Iris pigment epithelial cell (primary cell): Measurements from ENCODE around the gene COLEC12.
"Not testable (repeated sequence)": the region's sequence is repeated elsewhere in the genome, so short reads cannot be mapped to it uniquely, and the experiment has no call there.

Source experiments
- DNase-seq: peaks from one replicate; pipeline ENCODE4 v3.0.0-alpha.2; 2011; ENCODE audit warnings: low read depth

COLEC12 gene

DNA sequence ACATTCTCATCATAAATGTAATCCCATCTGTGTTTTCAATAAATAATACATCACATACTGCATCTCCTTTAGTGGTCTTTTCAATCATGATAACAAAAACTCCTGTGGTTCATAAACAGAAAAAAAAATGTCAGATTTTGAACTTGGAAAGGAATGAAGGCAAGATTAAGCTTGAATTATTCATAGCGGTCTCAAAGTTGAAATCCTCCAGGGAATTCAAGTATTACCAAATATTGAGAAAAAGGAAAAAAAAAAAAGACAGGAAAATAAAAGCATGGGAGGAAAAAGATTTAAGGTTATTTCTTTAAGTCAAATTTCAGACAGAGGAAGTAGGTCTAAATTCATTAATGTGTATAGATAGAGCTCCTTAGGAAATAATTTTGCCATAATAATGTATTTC is 92.1 kb downstream of the COLEC12 start:
- DNase-seq = no peak

DNA sequence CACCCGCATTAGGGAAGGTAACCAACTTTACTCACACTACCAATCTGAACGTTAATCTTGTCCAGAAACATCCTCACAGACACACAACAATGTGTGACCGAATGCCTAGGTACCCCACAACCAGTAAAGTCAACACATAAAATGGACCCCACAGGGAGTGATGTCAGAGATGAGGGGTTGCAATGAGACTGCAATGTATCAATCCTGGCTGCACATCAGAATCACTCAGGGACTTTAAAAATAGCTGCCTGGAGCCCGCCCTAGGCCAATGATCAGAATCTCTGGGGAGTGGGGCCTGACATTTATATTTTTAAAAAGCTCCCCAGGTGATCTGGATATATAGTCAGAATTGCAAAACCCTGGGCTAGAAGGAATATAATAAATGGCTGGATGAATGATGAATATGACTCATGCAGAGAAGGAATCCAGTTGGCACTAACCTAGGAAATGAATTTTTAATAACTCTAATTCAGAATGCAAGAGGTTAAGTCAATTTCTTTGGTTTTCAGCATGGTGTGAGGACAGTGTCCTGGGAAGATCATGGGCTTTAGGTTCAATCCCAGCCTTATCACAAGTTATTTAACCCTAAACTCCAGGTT is 92.8 kb downstream of the COLEC12 start:
- no peak for DNase-seq

DNA sequence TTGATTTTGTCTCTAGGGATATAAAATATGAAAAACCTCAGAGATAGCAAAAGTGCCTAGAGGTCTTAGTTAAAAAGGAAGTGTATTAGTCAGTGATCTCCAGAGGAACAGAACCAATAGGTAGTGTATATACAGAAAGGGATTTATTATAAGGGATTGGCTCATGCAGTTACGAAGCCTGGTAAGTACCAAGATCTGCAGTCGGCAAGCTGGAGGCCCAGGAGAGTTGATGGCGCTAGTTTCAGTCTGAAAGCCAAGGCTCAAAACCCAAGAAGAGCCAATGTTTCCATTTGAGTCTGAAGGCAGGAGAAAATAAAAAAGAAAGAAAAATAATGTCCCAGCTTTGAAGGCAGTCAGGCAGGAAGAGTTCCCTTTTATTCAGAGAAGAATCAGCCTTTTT is 93.3 kb downstream of the COLEC12 start:
- no peak for DNase-seq

DNA sequence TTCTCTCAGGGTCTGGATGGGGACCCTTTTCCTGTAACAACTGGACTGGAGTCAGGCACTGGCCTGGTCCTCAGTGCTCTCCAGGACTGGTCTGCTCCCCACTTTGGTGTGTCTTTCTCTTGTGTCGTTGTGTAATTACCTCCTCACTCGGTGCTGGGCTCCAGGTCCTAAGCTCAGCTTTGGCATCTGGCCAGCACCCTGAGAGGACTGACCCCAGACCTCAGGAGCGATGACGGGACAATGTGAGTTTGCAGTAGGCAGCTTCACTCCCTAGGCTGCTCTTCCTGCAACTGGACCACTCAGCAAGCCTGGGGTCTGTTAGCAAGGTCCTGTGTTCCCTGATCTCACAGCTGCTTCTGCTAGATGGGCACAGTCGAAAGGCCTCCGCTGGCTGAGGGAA is 93.8 kb downstream of the COLEC12 start:
- no peak for DNase-seq

DNA sequence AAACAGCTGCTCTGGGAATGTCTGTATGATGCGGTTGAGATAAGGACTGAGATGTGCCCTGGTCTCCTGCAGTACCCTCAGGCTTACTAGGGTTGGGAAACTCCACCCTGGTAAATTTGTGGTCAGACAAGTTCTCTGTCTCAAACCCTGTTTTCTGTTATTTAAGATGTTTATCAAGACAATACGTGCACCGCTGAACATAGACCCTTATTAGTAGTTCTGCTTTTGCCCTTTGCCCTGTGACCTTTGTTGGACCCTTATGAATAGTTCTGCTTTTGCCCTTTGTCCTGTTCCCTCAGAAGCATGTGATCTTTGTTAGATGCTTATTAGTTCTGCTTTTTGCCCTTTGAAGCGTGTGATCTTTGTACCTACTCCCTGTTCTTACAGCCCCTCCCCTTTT is 95.5 kb downstream of the COLEC12 start:
- DNase-seq = not testable (repeated sequence)

DNA sequence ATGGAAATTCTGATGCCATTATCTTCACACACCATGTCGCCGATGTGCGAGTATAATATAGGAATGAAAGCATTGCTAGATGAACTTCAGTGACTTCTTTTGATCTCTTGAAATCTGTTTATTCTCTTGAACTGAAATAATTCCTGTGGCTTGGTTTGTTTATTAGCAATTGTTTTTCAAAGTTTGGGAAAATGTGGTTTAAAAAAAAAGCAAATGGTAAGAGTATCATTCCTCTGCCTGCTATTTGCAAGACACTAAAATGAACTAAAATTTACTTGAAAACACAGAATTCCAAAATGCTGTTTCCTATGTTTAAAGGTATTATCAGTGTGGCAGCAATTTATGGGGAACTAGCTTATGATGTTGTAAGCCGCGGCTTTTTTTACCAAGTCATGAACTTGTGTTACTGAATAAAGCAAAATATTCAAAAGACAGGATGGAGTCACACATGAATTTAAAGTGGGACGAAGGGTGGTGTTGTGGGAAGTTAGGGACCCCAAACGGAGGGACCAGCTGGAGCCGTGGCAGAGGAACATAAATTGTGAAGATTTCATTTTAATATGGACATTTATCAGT is 96.4 kb downstream of the COLEC12 start:
- no peak for DNase-seq

DNA sequence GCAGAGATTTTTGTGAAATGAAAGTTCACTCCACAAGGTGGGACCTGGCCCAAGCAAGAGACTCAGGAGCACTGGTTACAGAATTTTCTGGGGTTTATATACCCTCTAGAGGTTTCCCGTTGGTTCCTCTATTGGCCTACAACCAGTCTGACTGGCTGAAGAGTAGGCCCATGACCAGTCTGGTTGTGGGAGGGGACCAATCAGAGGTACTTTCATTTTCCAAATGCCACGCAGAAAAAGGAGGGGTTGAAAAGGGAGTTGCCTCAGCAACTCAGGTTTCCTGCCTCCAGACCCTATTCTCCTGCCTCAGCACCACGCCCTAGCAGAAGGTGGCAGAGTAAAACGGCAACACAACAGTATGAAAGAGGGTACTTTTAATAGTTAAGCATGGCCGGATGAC is 98.4 kb downstream of the COLEC12 start:
- DNase-seq = no peak

DNA sequence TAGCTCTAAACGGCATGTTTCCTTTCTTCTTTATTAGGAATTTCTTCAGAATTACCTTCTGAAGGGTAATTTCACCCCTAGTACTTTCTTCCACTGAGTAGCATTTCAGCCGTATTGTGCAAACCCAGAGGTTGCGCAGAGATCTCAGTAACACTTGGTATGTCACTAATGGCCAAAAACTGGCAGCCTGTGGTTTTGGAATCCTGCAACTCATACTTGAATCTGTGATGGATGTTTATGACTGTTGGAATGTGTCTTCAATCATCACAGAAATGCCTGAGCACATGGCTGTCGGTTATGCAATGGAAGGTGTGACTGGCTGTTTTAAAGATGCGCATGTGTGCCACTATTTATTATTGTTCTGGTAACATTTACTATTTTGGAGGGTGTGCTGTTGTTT is 100.0 kb downstream of the COLEC12 start:
- peak; percentile 96 for DNase-seq

DNA sequence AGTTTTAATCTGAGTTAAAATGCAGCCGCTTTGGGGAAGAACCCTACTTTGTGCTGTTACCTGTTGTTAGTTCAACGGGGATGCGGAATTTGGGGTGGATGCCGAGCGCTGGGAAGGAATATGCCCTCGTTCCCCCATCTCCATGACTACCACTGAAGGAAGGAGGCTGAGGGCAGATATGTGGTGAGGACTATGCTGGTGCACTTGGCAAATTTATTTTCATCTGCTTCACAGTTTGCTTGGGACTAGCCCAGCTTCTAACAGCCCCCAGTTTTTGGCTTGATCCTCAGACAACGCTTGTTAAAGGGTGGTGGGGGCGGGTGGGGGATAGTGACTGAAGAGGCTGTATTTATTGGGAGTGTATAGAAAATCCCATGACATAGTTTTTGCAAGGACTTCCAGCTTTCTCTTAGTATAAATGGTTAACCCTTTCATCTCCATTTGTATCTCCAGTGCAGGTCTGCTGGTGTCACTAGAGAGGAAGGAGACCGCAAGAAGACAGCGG is 100.8 kb downstream of the COLEC12 start:
- no peak for DNase-seq

DNA sequence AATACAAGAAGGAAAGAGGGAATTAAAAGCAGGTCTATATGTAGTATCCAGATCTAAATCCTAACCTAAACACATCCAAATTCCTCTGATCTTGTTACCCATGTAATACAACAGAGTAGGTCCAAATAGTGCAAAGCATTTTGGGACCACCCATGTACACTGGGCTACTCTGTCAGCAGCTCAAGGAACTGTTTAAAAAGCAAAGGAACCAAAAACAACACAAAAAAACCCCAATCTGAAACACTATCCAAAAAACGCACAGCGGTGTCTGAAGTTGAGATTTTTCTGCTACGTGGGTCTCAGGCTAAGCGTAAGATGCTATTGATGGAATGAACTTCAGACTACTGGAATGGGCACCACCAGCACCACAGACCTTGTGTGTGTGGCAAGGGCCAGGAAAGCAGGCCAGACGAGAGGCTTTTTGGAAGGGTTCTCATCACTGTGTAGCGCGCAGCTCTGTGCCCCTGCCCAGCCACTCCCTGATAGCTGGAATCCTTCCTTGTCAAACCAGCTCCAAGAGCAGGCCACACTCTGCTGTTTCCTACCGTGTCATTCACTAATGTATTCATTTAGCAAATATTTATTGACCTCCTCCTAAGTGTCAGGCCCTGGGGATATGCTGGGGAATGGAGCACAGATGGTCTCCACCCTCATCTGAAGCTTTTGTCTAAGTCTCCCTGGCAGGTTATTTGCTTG is 101.4 kb downstream of the COLEC12 start:
- no peak for DNase-seq

DNA sequence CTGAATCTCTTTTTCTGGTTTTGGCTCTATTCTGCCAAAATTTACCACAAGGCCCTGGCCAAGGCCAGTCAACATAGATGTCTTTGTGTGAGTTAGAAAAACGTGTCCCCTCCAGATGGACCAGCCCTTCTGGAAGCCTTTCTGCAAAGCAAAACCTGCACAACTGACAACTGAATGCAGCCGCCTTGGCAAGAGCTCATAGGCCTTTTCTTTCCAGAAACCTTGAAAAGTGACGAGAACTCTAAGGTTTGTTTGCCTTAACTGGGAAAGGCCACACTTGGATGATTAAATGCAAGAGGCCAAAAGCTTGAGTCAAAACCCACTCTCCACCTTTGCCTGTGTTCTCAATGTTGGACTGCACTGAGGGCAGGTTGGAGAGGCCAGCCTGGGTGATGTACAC is 103.9 kb downstream of the COLEC12 start:
- DNase-seq = no peak

DNA sequence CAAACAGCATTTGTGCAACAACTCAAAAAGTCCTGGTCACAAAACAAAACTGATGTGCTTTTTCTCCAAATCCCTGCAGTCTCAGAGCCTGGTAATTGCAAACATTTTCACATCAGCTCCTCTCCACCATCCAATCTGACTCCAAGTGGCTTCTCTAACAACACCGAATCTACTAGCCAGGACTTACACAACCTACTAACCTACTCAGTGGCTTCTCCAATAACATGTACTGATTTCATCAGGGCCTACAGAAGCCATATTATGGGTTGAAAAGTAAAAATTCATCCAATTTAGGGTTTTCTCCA is 104.3 kb downstream of the COLEC12 start:
- DNase-seq = peak; percentile 32

DNA sequence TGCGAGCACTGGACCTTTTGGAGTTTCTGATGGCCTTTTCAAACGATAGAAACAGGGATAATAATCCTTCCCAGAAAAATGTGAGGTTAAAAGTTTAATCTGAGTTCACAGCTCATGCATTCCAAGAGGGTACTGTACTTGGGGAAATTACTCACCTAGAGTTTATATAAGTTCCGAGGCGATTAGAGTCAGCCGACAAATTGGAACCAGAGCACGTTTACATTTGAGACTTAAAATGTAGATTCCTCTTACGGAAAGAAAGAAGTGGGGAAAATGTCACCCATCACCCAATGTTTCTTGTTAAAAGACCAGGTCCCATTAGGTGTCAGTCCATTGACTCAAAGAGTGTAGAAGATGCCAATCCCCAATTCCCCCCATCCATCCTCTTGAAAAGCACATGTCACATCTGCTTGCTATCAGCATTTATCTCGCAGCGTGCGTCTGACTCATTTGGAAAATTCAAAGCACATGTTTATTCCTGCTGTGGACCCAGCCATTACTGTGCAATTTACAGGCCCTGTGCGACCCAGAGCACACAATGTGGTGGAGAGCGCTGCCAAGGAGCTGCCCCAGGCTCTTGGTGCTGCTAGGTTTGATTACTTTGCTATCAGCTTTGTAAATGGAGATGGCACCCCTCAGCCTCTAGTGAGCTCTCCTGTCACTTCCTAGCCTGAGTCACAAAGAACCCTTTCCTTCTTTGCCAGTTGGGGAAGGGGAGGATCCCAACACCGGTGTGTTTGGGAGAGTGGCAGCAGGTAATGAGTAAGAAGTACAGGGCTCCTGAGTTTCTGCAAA is 104.8 kb downstream of the COLEC12 start:
- peak; percentile 87 for DNase-seq

DNA sequence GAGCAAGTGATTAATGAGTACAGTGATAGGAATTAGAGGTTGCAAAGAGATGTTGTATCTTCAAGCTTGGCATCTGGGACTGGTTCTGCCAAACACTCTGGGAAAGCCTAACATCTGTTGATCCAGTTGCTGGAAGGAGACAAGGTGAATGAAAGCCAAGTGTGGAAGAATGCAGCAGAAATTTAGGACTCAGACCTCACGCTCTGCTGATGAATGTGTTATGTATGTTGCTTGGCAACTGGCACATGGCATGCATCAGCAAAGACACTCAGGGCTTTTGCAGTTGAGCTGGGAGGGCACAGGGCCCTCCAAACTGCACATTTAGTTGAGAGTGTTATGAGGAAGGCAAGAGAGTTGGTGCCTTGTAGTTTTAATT is 105.5 kb downstream of the COLEC12 start:
- DNase-seq = peak; percentile 70

DNA sequence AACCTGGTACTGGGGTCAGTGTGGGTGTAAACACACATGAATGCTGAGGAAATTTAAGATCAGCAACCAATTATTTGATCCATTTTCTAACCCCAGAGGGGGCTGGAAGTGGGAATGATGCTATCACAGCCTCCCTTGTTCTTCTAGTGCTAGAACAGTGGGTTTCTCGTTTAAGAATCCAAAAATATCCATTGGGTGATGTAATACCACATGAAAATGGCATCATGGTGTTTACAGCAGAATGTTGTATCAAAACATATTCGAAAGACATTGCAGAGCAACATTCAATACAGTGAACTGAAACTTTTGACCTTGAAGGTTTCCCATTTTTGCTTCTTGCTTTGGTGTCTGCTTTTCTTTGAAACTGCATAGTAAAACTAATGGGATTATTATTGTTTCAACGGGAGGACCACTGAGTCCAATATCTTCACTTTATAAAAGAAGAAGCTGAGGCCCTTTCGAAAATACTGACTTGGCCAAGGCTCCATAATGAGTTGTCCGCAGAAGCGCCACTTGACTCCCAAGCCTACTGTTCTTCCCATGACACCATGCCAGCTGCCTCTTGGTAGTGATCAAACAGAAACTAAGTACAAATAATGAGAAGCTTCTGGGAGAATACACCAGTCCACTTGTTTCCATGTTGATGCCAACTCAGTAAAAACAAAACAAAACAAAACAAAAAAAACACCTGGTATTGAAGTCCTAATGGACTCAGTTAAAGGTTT is 106.1 kb downstream of the COLEC12 start:
- DNase-seq = no peak

DNA sequence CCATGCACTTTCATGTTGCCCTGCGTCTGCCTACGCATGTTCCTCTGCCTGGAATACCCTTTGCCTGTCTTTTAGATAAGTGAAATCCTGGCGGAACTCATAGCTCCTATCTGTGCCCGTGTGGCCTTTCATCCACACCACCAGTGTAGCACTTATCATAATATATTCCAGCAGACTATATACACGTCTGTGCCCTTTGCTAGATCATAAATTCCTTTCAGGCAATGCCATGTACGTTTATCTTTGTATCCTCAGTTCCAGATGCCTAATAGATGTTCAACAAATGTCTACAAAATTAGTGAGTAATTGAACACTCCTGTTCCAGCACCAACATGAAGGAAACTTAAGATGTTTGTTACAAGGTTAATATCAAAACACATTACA is 106.9 kb downstream of the COLEC12 start:
- DNase-seq = no peak

DNA sequence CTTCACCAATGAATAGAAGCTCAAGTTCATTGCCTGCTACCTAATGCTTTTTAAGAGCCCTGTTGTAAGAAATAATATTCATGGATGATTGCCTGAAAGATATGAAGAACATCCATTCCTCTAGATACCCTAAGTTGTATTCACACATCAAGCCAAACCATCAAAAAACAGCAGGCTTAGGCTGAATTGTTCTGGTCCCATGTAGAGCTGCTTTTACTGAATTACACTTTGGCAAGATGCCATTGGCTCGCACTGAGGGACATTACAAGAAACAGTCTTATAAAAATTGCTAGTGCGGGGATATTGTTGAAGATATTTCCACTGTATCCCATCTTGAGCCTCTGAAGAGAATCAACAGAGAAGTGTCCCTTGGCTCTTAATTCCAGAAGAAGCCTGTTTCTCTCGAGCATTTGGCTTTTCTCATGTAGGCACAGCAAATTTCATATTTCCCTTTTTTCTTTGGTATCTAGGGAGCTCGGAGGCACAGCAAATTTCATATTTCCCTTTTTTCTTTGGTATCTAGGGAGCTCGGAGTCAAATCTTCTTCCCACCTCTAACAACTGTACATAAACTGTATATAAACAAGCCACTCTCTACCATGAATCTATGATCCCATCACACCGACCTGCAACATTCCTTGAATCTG is 107.5 kb downstream of the COLEC12 start:
- DNase-seq = peak; percentile 32

DNA sequence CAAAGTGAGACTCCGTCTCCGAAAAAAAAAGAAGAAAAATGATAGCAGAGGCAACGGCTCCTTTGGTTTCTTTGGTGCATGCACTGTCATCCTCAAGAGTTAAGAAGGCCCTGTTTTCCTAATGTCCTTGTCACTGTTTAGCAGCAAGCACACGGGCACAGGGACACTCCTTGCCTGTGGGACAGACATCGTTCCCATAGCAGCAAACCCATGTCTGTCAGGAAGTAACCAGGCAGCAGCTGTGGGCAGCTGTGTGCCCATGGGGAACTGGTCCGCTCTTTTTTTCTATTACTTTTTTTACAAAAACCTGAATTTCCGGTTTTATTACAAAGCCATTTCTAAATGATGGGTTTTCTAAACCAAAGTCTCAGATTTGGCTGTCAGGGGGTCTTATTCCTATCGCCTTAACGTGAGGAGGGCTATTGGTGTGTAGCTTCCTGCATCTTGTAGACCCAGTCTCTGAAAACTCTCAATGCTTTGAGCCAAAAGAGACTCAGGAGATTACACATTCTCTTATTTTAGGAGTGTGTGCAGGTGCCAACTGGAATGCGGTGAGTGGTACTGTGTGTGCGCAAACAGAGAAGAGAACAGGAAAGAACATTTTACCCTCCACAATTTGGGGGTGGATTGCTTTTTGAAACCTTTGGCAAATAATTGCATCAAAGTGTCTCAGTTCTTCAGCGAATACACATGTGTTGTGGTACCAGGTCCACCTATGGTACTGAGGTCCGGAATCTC is 109.6 kb downstream of the COLEC12 start:
- no peak for DNase-seq

DNA sequence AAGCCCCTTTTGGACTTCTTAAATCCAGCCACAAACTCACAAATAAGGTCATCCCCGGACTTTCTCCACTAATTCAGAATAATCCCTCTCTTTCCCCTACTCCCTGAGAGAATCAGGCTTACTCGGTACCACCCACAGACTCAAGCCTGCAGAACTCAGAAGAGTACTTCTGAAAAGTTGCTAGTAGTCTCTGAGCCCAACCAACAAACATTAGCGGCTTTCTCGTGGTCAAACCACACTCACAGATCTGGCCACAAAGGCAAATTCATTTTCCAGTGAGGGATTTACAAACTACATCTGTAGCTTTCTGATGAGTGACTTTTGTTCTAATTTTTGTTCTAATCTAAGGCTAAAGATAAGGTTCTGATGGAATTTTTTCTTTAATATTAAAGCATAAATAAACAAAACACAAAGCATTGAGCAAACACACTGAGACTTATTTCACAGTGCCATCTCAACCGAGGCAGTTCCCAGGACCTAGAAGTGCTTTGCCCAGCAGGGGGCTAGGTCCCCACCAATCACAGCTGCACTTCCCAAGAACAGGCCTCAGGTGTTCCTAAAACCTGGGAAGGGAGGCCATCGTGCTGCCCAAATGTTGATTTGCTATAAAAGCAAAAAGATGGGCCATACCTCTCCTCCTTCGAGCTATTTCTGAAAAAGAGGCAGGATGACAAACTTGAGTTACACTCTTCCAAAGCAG is 110.7 kb downstream of the COLEC12 start:
- peak; percentile 63 for DNase-seq

DNA sequence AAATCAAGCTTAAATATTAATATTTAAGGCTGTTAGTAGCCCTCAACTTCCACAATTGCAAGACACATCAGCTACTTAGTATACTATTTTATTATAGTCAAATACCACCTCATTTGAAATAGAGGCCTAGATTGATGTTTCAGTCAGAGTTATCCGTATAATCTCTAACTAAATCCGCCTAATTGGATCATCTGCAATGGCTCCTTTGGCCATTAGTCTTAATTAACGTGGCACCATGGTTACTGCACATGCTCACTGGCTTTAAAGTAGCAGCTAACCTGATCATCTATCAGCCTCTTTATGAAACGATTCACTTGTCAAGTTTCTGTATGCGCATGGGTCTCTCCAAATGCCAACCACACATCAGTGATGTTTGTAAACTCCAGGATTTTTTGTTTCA is 112.3 kb downstream of the COLEC12 start:
- DNase-seq = no peak

DNA sequence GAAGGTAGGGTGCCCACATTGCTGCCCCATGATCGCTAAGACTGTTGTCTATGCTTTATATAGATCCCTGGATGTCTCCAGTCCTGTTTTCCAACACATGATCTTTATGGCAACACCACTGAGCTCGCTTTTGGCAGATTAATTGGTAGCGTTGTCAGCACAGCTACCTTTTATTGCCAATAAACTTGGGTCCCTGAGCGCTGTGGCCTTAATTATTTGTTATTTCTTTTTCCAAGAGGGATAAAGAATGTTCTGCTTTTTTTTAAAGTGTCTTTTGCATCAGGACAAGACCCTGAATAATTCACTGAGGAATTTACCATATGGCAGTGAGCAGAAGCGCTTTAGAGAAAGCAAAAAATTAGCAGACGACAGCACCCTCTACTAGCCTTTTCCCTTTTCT is 113.5 kb downstream of the COLEC12 start:
- no peak for DNase-seq
